Peyer's patch (tissue), 4 donors: ENCODE data around the gene DNASE2B. TPM values are rescaled to one million over a fixed set of nuclear protein-coding genes. Genes with fewer than 3 reads are reported as not detected.

Source experiments
- DNase-seq, 3 donors: peaks; one replicate each; pipeline ENCODE4 v3.0.0-alpha.2; 2017 to 2019
- H3K27ac ChIP-seq, 4 donors: fragments of 200-600 bp; sonication (generic); one replicate each; pipeline ENCODE4 v1.5.1; 2016 to 2019
- H3K27me3 ChIP-seq, 2 donors: fragments of 200-600 bp; sonication (generic); one replicate each; pipeline ENCODE4 v1.5.1; 2019
- H3K36me3 ChIP-seq, 3 donors: fragments of 200-600 bp; sonication (generic); one replicate each; pipeline ENCODE4 v1.5.1; 2016 to 2019
- H3K4me1 ChIP-seq, 4 donors: fragments of 200-600 bp; sonication (generic); one replicate each; pipeline ENCODE4 v1.5.1; 2016 to 2019
- H3K4me3 ChIP-seq, 4 donors: fragments of 200-600 bp; sonication (generic); 1 replicate in 3 of 4; 2 replicates in 1 of 4; pipeline ENCODE4 v1.5.1; 2016 to 2019; ENCODE audit warnings: mild to moderate bottlenecking in 1 of 4
- H3K9me3 ChIP-seq, 4 donors: fragments of 200-600 bp; sonication (generic); one replicate each; pipeline ENCODE4 v1.5.1; 2016 to 2019; ENCODE audit warnings: mild to moderate bottlenecking in 1 of 4
- CTCF ChIP-seq, 6 experiments: fragments of 450-650 bp in 4 of 6; fragments of 200-600 bp in 2 of 6; sonication (generic) in 1 of 6; IDR thresholded peaks; one replicate each; pipeline ENCODE4 v1.5.1; 2017 to 2019; ENCODE audit warnings: antibody characterized with exemption in 6 of 6, mild to moderate bottlenecking in 3 of 6, moderate library complexity in 1 of 6
- POLR2A ChIP-seq, 2 donors: fragments of 450-650 bp; IDR thresholded peaks; one replicate each; pipeline ENCODE4 v1.5.1; 2017; ENCODE audit warnings: antibody characterized with exemption in 2 of 2, mild to moderate bottlenecking in 2 of 2, moderate library complexity in 2 of 2
- total RNA-seq, 4 donors: library from RNA; depleted of rRNA; stranded (reverse); fragments of >200 nt; gene quantifications; one replicate each; pipeline ENCODE4 v1.1.0, GENCODE V29; 2016

Gene DNASE2B
- total RNA-seq, 4 donors from 2014 or later: not detected

GRCh38 chr1:84368441-84368840, 29.8 kb upstream of the DNASE2B start:
- H3K4me3 ChIP-seq: no peak overlapping the region
- TF ChIP-seq POLR2A (IDR thresholded peaks at IDR 0.05): no peak
- no peak for TF ChIP-seq CTCF (IDR thresholded peaks at IDR 0.05)
- no peak for DNase-seq
- H3K9me3 ChIP-seq: no peaks in the 10 kb centered on the region
- no peaks in the 10 kb centered on the region for H3K36me3 ChIP-seq
- H3K27ac ChIP-seq: no peak overlapping the region
- H3K27me3 ChIP-seq: no peaks in the 10 kb centered on the region
- peaks cover 0 to 8% (median 0%) of the 10 kb centered on the region in 4 donors for H3K4me1 ChIP-seq

DNA sequence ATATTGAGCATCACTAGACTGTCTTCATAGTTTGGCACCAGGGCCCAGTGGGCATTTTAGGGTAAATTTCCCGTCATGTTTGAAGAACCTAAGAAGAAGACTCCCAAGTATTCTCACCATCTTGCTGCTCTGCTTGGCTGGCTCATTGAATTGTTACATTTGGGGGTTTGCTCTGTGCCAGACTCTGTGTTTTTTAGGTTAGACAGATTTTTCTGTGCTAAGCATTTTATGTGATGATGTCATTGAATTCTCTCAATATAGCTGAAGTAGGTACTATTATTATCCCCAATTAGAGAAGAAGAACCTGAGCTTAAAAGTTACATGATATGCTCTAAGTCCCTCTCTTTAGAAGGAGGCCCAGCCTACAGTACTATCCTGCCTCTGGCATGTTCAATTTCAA, 28.0 kb upstream of the DNASE2B start:
- Histone ChIP-seq H3K4me3 (no peak overlapping the region), H3K27me3 (no peaks in the 10 kb centered on the region), H3K27ac (no peak overlapping the region), H3K36me3 (no peaks in the 10 kb centered on the region), H3K4me1 (peaks cover 0 to 8% (median 0%) of the 10 kb centered on the region in 4 donors), H3K9me3 (no peaks in the 10 kb centered on the region)
- no peak for DNase-seq
- TF ChIP-seq POLR2A (IDR thresholded peaks at IDR 0.05) (no peak), CTCF (IDR thresholded peaks at IDR 0.05) (no peak)

GRCh38 chr1:84370831-84371394, 27.4 kb upstream of the DNASE2B start:
- no peaks in the 10 kb centered on the region for H3K27me3 ChIP-seq
- no peaks in the 10 kb centered on the region for H3K9me3 ChIP-seq
- no peak overlapping the region for H3K4me3 ChIP-seq
- no peak for DNase-seq
- peaks cover 0 to 7% (median 0%) of the 10 kb centered on the region in 4 donors for H3K4me1 ChIP-seq
- H3K36me3 ChIP-seq: no peaks in the 10 kb centered on the region
- no peak for TF ChIP-seq CTCF (IDR thresholded peaks at IDR 0.05)
- TF ChIP-seq POLR2A (IDR thresholded peaks at IDR 0.05): no peak
- no peak overlapping the region for H3K27ac ChIP-seq

DNA sequence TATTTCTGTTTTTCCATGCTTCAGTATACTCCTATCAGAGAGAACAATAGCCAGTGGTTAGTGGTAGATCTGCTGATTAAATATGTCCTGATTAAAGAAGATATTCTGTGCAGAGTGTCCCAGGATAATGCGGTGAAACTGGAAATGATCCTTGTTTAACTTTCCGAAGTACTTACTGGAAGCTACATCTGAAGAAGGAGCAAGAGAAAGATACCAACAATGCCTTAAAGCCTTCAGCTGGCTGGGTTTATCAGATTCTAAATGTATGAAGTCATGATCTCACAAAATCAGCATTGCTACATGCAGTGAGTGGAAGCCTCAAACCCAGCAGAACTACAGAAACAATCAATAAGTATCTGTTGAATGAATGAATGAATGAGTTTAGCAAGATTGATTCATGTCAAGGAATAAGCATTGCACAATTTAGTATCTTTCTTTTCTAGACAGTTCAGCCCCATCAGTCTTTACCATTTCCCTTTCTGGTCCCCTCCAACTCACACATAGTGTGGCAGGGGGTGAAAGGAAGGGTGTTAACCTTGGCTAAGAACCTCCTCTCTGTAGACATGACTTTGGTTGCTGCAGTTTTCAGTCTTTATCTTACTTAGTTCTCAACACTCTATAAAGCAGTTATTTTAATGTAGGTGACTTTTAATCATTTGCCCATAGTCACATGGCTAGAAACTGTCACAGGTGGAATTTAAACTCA, 24.7 kb upstream of the DNASE2B start:
- no peak for DNase-seq
- H3K36me3 ChIP-seq: no peaks in the 10 kb centered on the region
- no peaks in the 10 kb centered on the region for H3K27me3 ChIP-seq
- H3K9me3 ChIP-seq: no peaks in the 10 kb centered on the region
- no peaks in the 10 kb centered on the region for H3K4me1 ChIP-seq
- TF ChIP-seq CTCF (IDR thresholded peaks at IDR 0.05): no peak
- no peak for TF ChIP-seq POLR2A (IDR thresholded peaks at IDR 0.05)
- no peak overlapping the region for H3K27ac ChIP-seq
- H3K4me3 ChIP-seq: no peak overlapping the region

- Histone ChIP-seq H3K36me3 (no peaks in the 10 kb centered on the region), H3K27ac (no peak overlapping the region)
Observed at GRCh38 chr1:84374991-84375696, 23.1 kb upstream of the DNASE2B start.

More at GRCh38 chr1:84374991-84375696, 23.1 kb upstream of the DNASE2B start:
- TF ChIP-seq POLR2A (IDR thresholded peaks at IDR 0.05): no peak
- TF ChIP-seq CTCF (IDR thresholded peaks at IDR 0.05): no peak
- no peak for DNase-seq
- no peaks in the 10 kb centered on the region for H3K27me3 ChIP-seq
- H3K4me1 ChIP-seq: no peaks in the 10 kb centered on the region
- no peaks in the 10 kb centered on the region for H3K9me3 ChIP-seq
- no peak overlapping the region for H3K4me3 ChIP-seq
